Activated naive CD4-positive, alpha-beta T cell treated with anti-CD3 and anti-CD28 coated beads, Interleukin-2, amount 50 U/mL, for 24 hours (primary cell): ENCODE results near the gene CYB5B.
A peak's percentile ranks its signal among the peaks of the same experiment; 100 is the strongest.

Experiments used
- H3K27ac Mint-ChIP-seq: one replicate; pipeline ENCODE4 v1.8.0; 2021; ENCODE audit warnings: mild to moderate bottlenecking, mixed read lengths
- H3K27me3 Mint-ChIP-seq: one replicate; pipeline ENCODE4 v1.8.0; 2021; ENCODE audit warnings: mixed read lengths
- H3K36me3 Mint-ChIP-seq: one replicate; pipeline ENCODE4 v1.8.0; 2021; ENCODE audit warnings: mixed read lengths
- H3K4me1 Mint-ChIP-seq: one replicate; pipeline ENCODE4 v1.8.0; 2021; ENCODE audit warnings: mixed read lengths
- H3K4me3 Mint-ChIP-seq: one replicate; pipeline ENCODE4 v1.8.0; 2021; ENCODE audit warnings: mild to moderate bottlenecking, mixed read lengths
- H3K9me3 Mint-ChIP-seq: one replicate; pipeline ENCODE4 v1.8.0; 2021; ENCODE audit warnings: mixed read lengths

Gene CYB5B

DNA sequence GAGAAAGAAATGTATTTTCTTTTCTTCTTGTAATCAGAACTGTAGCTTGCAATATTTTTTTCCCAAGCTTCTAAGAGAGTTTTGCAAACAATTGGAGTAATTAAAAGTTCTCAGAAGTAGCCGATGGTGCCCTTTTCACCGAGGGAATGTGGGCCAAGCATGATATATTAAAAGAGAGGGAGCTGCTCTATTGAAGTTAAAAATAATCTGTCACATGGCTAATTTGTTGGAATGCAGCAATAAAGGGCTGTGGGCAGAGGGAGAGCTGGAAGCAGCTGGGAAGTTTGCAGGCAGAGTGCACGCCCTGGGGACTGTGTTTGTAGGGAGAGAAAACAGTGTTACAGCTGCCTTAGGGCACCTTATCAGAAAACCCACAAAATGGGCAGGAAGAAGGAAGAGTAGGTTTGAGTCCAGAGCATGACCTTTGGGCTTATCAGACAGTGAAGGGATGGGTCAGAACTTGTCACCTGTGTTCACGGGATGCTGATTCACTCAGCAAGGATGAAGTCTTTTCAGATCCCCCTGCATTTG lies 20.1 kb upstream of the CYB5B start:
- Mint-ChIP-seq H3K36me3 (no peaks in the 10 kb centered on the region), H3K4me1 (no peaks in the 10 kb centered on the region), H3K27ac (no peak overlapping the region), H3K4me3 (no peak overlapping the region), H3K9me3 (no peaks in the 10 kb centered on the region), H3K27me3 (no peaks in the 10 kb centered on the region)

- Mint-ChIP-seq H3K9me3 (no peaks in the 10 kb centered on the region), H3K4me3 (no peak overlapping the region), H3K27ac (no peak overlapping the region), H3K4me1 (no peaks in the 10 kb centered on the region), H3K27me3 (no peaks in the 10 kb centered on the region), H3K36me3 (no peaks in the 10 kb centered on the region)
These were observed 19.1 kb upstream of the CYB5B start for GRCh38 chr16:69405326-69405725.

GRCh38 chr16:69405757-69406156 lies 18.7 kb upstream of the CYB5B start:
- no peaks in the 10 kb centered on the region for H3K27me3 Mint-ChIP-seq
- no peaks in the 10 kb centered on the region for H3K9me3 Mint-ChIP-seq
- H3K4me3 Mint-ChIP-seq, result no peak overlapping the region
- no peaks in the 10 kb centered on the region for H3K36me3 Mint-ChIP-seq
- H3K27ac Mint-ChIP-seq, result no peak overlapping the region
- peaks cover 4% of the 10 kb centered on the region for H3K4me1 Mint-ChIP-seq

DNA sequence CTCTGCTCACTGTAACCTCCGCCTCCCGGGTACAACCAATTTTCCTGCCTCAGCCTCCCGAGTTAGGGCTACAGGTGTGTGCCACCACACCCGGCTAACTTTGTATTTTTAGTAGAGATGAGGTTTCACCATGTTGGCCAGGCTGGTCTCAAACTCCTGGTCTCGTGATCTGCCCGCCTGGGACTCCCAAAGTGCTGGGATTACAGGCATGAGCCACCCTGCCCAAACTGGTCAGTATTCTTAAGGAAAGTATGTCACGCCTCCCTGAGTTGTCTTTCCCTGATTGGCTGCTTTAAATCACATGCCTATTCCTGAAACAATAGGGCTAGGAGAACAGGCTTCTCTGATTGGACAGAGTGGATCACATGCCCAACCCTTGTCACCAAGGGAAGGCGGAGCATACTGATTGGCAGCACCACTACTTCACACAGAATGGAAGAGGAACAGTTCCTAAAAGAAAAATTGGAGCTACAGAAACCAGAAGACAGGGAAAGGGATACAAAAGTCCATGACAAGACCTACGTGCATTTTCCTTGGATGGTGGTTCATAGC lies 17.6 kb upstream of the CYB5B start:
- H3K4me3 Mint-ChIP-seq, result no peak overlapping the region
- peaks cover 15% of the 10 kb centered on the region for H3K4me1 Mint-ChIP-seq
- no peaks in the 10 kb centered on the region for H3K9me3 Mint-ChIP-seq

DNA sequence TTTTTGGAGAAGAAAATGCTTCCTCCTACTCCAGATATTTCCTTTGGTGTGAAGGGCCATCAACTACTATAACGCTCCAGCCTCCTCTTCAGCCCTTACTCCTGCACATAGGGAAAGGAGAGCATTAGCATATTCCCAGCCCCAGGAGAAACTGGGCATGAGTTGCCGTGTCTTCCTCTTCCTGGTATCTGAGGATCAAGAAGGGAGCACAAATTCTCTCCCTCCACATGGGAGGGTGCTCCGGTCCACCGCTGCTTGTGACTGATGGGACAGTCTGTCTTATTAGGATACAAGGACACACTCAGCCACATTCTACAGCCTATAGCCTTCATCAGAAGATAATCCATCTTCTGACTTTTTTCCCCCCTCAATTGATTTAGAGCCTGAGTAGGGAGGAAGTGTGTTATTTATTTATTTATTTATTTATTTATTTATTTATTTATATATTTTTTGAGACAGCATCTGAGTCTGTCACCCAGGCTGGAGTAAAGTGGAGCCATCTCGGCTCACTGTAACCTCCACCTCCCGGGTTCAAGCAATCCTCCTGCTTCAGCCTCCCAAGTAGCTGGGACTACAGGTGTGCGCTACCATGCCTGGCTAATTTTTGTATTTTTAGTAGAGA lies 16.6 kb upstream of the CYB5B start:
- H3K4me1 Mint-ChIP-seq, result peaks cover 17% of the 10 kb centered on the region
- H3K27ac Mint-ChIP-seq, result no peak overlapping the region
- no peaks in the 10 kb centered on the region for H3K27me3 Mint-ChIP-seq
- no peaks in the 10 kb centered on the region for H3K9me3 Mint-ChIP-seq
- no peaks in the 10 kb centered on the region for H3K36me3 Mint-ChIP-seq
- H3K4me3 Mint-ChIP-seq, result no peak overlapping the region

More for the DNA sequence above, 17.6 kb upstream of the CYB5B start:
- Mint-ChIP-seq H3K27ac (no peak overlapping the region), H3K36me3 (no peaks in the 10 kb centered on the region), H3K27me3 (no peaks in the 10 kb centered on the region)

GRCh38 chr16:69408475-69408874 lies 15.9 kb upstream of the CYB5B start:
- Mint-ChIP-seq H3K4me3 (no peak overlapping the region), H3K27ac (no peak overlapping the region), H3K4me1 (peaks cover 17% of the 10 kb centered on the region), H3K27me3 (no peaks in the 10 kb centered on the region), H3K36me3 (no peaks in the 10 kb centered on the region), H3K9me3 (no peaks in the 10 kb centered on the region)

DNA sequence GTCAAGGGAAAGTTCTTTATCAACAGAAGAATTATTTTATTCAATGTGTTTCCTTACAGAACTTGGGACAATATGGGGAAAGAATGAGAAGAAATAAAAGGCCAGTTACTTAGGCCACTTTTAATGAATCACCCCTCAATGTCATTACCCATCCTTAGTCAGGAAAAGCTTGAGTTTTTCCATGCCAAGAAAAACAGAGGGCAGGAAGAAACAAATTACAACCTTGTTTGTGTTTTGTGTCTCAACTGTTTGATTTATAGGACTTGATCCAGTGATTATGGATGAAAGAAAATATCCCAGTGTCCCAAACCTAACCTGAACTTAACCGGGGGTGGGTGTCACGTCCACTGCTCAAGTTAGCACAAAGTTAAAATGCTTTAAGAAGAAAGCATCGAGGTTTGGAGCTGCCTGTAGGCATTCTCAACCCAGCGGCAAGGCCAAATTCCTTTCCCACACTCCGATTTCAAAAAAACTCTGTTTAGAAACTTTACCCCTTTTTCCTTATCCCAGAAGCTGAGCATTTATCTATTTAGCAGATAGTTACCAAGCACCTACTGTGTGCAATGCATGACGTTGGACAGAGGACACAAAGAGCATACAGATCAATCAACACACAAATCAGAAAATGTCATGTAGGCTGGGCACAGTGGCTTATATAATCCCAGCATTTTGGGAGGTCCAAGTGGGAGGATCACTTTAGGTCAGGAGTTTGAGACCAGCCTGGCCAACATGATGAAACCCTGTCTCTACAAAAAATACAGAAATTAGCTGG lies 14.0 kb upstream of the CYB5B start:
- Mint-ChIP-seq H3K27ac (no peak overlapping the region), H3K36me3 (no peaks in the 10 kb centered on the region), H3K4me3 (no peak overlapping the region), H3K9me3 (no peaks in the 10 kb centered on the region), H3K27me3 (no peaks in the 10 kb centered on the region), H3K4me1 (peaks cover 17% of the 10 kb centered on the region)

- Mint-ChIP-seq H3K36me3 (no peaks in the 10 kb centered on the region), H3K27ac (peak overlapping the region; percentile 14), H3K4me3 (no peak overlapping the region), H3K9me3 (no peaks in the 10 kb centered on the region), H3K4me1 (peaks cover 17% of the 10 kb centered on the region), H3K27me3 (no peaks in the 10 kb centered on the region)
These were observed 13.1 kb upstream of the CYB5B start for GRCh38 chr16:69411064-69411985.

DNA sequence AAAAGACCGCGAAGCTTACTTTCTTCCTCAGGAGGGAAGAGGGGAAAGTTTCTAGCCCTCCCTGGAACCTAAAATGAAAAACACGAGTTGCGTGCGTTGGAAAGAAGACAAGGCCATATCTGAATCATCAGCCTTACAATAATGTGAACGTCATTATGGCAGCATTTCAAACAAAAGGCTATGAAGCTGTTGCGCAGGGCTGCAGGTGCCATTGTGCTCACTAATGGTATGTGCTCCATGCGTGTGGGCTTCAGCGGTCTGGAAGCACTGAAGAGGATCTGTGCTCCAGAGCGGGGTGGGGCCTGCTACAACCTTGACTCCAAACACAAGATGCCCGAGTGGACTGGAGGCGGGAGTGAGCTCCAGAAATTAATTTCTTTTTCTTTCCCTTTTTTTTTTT lies 12.1 kb upstream of the CYB5B start:
- Mint-ChIP-seq H3K9me3 (no peaks in the 10 kb centered on the region), H3K27me3 (no peaks in the 10 kb centered on the region), H3K4me3 (no peak overlapping the region), H3K4me1 (peaks cover 17% of the 10 kb centered on the region), H3K36me3 (no peaks in the 10 kb centered on the region), H3K27ac (no peak overlapping the region)

GRCh38 chr16:69413045-69413664 lies 11.3 kb upstream of the CYB5B start:
- no peak overlapping the region for H3K27ac Mint-ChIP-seq
- H3K9me3 Mint-ChIP-seq, result no peaks in the 10 kb centered on the region
- H3K4me3 Mint-ChIP-seq, result no peak overlapping the region
- peaks cover 17% of the 10 kb centered on the region for H3K4me1 Mint-ChIP-seq
- H3K27me3 Mint-ChIP-seq, result no peaks in the 10 kb centered on the region
- no peaks in the 10 kb centered on the region for H3K36me3 Mint-ChIP-seq

DNA sequence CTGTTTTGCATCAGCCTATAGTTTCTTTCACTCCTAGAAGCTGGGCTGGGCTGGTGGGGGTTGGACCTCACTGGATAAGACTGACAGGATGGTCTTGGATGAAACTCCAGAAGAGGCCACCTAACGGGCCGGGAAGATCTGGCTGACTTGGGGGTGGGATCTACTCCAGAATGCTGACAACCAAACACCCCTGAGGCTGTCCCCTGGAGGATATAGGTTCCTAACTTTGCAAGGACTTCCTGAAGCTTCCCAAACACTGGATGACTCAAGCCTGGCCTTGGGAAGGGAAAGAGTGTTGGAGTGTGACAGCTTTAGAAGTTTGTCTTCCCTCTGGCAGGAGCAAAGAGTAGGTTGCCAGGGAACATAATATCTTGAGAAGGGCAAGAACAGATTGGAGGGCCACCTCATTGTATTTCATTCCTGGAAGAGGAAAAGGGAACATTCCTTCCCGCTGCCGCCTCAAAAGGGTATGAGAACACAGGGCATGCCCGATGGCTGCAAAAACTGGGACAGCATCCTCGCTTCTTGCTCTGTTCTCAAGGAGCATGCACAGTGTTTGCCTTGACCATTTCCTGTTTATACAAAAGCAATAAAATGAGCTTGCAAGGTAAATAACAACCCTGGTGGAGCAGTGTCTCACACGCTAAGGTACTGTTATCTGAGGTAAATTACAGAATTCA lies 6.8 kb upstream of the CYB5B start:
- Mint-ChIP-seq H3K27me3 (no peaks in the 10 kb centered on the region), H3K27ac (no peak overlapping the region), H3K9me3 (no peaks in the 10 kb centered on the region), H3K36me3 (no peaks in the 10 kb centered on the region), H3K4me1 (peaks cover under 1% of the 10 kb centered on the region), H3K4me3 (no peak overlapping the region)

- Mint-ChIP-seq H3K27ac (no peak overlapping the region), H3K4me3 (no peak overlapping the region), H3K27me3 (no peaks in the 10 kb centered on the region), H3K36me3 (peaks cover 3% of the 10 kb centered on the region), H3K4me1 (peaks cover 16% of the 10 kb centered on the region), H3K9me3 (no peaks in the 10 kb centered on the region)
These were observed 4.5 kb upstream of the CYB5B start for GRCh38 chr16:69419956-69420355.

- Mint-ChIP-seq H3K4me3 (peak overlapping the region; percentile 70), H3K9me3 (no peaks in the 10 kb centered on the region), H3K4me1 (peaks cover 26% of the 10 kb centered on the region), H3K27ac (no peak overlapping the region), H3K27me3 (no peaks in the 10 kb centered on the region), H3K36me3 (peaks cover 9% of the 10 kb centered on the region)
These were observed 1.2 kb upstream of the CYB5B start for GRCh38 chr16:69423189-69423588.

DNA sequence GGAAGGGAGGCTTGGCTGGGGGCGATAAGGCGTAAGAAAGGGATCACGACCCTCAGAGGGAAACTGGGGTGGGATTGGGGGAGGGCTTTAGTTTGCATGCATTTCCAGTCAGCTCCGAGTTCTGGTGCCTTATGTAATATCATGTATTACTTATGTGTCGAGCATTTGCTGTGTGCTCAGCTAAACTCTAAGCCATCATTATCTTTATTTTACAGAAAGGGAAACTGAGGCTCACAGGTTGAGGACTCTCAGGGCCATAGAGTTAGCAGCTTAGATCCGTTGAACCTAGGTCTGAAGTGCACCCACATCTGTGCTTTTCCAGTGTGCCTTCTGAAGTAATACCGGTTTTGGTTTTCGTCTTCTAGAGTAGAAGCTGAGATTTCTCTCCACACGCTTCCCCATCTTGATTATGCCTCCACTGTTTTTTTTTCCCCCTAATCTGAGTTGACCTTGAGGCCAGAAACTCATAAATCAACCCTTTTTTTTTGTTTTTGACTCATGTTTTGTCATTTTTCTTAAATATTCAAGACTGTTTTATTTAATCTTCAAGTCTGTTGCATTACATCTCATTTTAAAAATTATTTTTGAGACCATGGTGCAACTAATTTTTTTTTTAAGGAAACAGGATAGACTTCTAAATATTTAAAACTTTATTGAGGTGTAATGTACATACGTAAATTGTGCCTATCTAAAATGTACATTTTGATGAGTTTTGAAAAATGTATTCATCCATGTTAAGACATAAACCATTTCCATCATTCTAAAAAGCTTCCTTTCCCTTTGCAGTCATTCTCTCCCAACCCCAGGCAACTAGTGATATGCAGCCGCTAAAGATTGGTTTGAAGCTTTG lies 741 bp downstream of the CYB5B start:
- Mint-ChIP-seq H3K9me3 (peaks cover 10% of the 10 kb centered on the region), H3K36me3 (peaks cover 24% of the 10 kb centered on the region), H3K27ac (peak overlapping the region; percentile 96), H3K4me3 (peak overlapping the region; percentile 99), H3K4me1 (peaks cover 43% of the 10 kb centered on the region), H3K27me3 (no peaks in the 10 kb centered on the region)
